Stimulated activated CD8-positive, alpha-beta memory T cell treated with anti-CD3 and anti-CD28 coated beads, Interleukin-7, amount 100 ng/mL, for 1 hour (primary cell): ENCODE results near the gene CNTNAP3.
"Not testable (repeated sequence)": the region's sequence is repeated elsewhere in the genome, so short reads cannot be mapped to it uniquely, and the experiment has no call there.

Experiments
- DNase-seq, 2 donors: peaks; one replicate each; pipeline ENCODE4 v3.0.0-alpha.2; 2020; ENCODE audit warnings: low read depth in 2 of 2

Gene CNTNAP3

DNA sequence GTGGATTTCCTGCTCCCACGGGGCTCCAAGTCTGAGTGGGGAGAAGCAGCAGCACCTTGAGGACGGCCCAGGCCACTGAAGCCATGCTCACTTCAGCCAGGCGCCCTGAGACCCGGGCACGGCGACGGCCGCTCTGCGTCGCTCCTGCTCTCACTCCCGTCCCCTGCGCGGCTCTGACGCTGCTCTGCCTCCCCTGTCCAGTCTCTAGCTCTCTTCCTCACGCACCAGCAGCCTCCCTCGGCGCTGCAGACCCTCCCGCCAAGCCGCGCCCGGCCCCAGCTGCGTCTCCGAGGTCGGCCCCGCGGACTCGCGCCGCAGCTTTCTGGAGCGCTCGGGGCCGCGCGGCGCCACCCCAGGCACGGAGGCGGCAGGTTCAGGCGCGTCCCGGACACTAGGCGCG, at the start of gene CNTNAP3:
Gene CNTNAP3, minus strand, starts transcription at position 188 of the 400 bp plus-strand sequence. Its CDS starts 103 bp downstream, at position 85.
- DNase-seq = not testable (repeated sequence)

DNA sequence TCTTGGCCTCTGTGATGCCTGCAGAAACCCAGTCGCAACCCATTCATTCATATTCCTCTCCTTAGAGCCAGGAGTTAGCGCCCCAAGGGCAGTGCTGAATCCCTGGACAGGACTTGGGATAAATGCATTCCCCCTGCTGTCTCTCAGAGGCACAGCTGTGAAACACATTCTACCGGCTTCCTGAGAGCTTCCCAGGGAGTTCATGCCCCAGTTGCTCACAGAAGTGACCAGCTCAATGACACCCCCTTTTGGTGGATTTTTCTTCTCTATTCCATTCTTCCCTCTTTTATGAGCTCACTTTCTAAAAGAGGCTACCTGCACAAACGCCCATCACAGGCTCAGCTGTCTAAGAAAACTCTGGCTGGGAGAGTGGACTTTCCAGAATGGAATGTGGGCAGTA, 8.0 kb downstream of the CNTNAP3 start:
- DNase-seq = not testable (repeated sequence)

DNA sequence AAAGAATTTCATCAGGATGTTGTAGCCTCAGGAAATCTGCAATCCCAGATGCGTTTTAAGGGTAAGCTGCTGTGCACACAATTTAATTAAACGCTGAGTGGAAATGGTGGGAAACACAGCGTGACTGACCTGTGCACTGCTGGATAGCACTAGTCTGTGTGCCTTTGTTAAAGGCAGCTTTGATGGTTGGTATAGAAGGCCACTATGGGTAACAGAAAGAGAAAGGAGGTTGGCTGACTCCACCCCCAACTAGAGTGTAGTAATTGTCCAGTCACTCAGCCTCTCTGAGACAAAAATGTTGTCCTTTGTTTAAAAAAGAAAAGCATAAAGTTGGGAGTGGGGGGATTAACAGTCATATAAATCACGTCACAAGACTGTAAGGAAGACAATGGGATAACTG, 45.5 kb downstream of the CNTNAP3 start:
- DNase-seq = not testable (repeated sequence)

DNA sequence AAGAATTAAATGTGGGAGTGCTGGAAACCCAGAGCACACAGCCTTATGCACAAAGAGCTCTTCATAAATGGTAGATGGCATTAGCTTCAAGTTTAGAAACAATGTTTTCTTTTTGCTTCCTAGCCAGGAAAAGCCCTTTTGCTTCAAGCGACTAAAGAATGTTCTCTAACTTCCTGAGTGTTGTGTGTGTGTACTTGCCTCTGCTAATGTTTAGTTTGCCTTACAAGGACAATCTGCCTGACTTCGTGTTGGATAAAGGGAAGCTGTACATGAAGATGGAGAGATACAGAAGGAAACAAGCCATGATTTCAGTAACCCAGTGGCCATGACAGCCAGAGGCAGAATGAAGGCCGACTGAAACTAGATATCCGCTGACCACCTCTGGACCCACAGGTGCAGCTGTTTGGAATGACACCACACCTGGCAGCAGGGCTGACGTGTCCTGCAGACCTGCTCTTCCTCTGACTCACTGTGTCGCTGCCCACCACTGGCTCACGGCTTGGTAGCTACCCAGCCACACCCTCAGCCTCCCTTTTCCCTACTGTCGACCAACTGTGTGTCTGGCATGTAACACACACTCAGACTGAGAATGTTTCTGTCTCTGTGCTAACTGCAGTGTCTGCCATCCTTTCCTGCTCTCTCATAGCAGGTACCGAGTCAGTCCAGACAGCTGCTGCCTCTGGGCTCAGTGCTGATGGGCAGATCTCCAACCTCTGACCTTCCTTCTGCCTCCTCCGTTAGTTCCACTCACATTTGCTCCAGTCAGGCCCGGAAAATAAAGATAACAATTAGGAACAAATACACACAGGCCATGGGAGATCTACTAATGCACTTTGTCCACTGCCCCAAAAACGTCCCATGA, 55.6 kb downstream of the CNTNAP3 start:
- not testable (repeated sequence) for DNase-seq

DNA sequence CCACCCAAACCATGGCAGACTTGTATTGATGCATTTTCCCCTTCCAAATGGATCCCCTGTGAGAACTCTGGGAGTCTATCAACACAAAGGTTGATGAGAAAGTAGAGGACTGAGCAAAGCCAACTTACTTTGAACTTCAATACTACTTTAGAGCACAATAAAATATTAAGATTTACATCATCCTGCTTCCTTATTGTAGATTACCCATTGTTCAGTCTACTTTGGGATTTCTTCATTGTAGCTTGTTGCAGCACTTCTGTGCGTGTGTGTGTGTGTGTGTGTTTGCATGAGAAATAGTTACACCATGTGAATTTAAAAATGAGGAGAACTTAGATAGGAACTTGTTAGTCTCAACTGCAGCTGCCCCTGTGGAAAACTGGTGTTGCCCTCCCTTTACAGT, 72.0 kb downstream of the CNTNAP3 start:
- not testable (repeated sequence) for DNase-seq

DNA sequence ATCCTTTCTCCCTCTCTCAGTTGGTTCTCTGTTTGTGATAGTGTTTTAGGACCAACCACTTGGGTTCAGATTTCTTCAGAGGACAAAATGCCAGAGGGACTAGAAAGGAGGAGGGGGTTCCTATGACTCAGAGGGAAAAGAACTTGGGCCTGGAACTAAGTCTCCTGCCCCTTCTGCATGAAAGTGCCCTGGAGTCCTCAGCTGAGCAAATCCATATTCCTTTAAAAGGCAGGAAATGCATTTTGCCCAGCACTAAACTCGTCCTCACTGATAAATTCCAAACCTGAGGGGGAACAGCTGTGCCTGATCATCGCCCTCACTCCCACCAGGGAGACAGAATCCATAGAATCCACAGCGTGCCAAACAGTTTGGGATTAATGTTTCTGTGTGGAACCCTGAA, 78.2 kb downstream of the CNTNAP3 start:
- not testable (repeated sequence) for DNase-seq

DNA sequence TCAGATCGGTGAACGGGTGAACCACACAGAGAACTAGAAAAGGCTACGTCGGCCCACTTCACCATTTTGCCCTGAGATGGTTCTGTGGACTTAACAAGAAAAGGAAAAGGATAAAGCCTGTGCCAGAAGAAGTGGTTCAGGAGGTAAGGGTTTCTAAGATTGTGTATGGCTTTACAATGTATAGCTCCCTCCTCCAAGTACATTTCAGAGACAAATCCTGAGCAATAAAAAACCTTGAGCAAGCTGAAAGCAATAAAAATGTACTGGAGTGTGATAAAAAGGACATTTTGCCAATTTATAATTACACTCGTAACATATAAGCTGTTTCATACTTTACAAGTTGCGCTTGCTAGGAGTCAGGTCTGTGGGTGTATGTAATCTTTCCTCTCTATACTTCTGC, 81.3 kb downstream of the CNTNAP3 start:
- DNase-seq = not testable (repeated sequence)

DNA sequence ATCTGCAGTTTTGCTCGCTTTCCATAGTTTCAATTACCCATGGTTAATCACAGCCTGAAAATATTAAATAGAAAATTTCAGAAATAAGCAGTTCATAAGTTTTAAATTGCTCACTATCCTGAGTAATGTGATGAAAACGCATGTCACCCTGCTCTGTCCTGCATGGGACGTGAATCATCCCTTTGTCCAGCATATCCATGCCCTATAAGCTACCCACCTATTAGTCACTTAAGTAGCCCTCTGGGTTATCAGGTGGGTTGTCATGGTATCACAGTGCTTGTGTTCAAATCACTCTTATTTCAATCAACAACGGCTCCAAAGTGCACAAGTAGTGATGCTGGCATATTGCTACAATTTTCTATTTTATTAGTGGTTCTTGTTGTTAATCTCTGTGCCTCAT, 82.1 kb downstream of the CNTNAP3 start:
- DNase-seq = not testable (repeated sequence)

DNA sequence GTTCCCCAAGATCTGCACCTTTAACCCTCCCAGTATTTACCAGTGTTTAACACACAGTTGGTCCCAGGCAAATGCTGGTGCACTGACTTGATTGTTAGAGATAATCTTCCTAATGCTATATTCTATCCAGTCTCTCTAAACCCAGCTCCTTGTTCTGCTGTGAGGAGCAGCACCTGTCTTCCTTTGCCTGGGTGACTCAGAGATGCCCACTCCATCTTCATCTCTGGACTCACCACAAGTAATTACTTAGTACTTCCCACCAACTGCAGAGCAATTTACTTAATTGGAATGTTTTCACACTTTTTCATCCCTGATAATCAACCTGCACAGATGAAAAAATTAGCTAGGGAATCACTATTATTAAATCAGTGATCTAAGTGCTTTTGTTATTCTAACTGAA, 87.6 kb downstream of the CNTNAP3 start:
- DNase-seq = not testable (repeated sequence)

DNA sequence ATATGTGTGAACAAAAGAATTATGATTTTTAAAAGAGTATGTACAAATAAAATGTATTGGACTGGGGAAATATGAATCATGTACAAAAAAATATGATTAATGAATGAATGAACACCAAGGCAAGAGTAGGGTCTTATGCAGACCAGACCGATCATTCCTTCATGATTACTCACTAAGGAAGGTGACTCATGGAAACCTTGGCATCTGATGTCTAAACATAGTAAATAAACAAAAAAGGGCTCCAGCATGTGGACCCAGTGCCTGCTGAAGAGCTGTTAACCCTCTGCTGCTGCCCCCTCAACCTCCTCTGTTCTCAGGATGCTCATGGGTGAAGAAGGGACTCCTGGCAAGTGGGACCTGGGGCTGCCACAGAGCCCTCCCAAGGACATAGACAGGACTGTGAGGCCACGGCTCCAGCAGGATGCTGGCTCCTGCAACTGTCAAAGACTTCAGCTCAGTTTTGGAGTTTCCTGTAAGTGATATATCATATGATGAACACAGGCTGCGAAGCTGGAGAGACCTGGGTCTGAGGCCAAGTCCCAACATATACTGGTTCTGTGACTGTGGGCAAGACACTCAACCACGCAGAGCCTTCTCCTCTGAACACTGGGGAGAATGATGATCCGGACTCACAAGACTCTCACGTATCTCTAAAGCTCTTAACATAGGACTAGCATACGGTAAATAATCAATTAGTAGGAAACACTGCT, 89.8 kb downstream of the CNTNAP3 start:
- DNase-seq = not testable (repeated sequence)

DNA sequence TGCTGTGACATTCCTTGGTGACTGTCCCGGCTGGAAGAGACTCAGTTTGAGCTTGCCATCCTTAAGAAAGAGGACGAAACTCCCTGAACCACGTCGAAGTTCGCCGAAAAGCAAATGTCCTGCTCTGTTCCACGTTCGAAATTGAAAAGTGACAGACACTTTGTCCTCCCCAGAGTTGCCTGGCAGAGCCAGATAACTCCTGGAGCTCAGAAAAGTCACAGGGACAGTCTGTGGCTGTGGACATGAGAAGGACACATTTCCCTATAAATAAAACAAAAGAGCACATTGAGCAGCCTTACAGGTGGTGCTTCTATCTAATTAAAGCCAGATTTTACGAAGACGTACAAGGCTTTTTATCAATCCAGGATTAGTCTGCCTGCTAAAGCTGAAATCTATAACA, 116.6 kb downstream of the CNTNAP3 start:
- DNase-seq = not testable (repeated sequence)

DNA sequence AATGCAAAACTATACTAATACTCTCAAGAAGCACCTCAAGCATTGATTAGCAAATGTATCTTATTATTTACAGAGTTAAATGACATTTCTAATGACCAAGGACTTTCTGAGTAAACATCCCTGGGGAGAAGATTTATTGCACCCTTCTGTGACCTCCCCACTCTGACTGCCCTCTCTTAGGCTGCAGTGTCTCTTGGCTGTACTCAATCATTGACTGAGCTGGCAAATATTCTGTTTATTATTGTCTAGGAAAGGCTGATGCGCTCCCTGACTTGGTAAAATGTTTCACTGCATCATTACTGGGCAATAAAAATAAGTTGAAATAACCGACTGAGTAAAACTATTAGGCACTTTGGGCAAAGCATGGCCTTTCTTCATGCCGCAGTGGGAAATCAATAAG, 130.3 kb downstream of the CNTNAP3 start:
- DNase-seq = not testable (repeated sequence)

DNA sequence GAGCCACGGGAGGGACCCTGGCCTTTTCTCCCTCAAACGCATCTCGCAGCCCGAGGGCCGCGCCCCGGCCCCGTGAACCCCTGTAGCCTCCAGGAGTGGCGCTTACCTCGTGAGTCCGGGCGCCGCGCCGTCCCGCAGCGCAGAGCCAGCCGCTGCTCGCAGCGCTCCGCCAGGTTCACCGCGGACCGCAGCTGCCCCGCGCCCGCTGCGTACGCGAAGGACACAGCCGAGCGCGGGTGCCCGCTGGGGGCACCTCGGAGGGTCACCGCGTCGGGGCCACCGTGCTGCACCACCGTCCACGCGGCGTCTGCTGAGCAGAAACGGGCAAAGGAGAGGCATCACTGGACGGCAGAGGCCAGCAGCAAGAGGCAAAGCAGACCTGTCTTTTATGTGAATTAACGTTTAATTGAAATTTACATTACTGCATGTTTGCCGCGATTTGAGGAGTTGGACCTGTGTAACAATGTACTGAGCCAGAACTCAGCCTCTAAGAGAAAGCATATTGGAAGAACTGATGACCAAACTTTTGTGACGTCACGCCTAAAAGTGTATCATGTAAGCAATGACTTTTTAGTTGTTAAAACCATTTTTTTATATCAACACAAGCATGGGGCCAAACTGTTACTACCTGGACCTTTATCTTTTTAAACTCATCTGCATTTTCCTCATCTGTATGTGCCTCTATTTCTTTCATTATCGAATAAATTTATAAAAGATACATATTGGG, 155.0 kb downstream of the CNTNAP3 start:
- not testable (repeated sequence) for DNase-seq

DNA sequence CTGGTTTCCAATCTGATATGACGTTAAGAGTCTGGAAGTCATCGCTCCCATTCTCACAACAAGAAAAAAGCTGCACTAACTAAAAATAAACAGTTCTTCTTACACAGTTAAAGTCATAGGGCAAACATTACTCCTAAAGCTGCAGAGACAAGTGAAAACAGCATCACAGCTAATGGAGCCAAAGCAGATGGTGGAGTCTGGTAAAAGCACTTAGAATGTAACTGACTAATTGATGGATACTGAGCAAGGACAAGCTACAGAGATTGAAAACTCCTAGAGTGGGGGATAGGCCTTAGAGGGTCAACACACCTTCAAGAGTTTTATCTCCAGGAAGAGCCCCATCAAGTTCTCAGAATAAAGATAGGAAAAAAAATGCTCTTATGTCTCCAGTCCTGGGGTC, 166.6 kb downstream of the CNTNAP3 start:
- DNase-seq = not testable (repeated sequence)

DNA sequence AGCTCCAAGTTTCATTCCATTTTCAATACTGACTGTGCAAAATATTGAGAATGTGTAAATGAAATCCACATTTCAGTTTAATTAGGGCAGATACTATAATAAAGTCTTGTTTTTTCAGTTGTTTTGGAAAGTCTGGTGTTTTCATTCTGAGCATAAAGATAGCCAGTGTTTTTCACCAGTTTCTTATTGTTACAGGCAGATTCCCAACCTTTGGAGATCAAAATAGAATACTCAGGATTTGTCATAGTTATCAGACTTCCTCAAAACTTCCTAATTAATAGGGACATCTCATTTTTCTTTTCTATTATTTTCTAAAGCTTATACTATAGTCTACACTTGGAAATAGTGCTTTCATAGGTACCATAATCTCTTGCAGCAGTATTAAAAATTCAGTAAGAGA, 176.2 kb downstream of the CNTNAP3 start:
- DNase-seq = not testable (repeated sequence)

DNA sequence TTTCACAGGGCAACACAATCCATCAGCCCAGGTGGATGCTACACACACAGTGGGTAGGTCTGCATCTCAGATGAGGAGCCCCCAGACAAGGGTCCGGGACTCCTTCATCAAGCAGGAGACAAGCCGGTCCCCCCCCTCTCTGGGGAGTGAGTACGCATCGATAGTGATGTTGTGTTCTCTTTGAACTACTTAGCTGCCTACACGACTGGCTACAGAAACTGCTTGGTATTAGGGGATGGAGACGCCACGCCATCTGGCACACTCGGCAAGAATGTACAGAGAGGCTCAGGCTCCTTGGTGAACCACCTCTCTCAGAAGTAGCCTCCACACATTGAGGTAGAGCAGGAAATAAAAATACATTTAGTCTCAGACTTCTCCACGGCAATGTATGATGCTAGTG, 179.8 kb downstream of the CNTNAP3 start:
- no peak for DNase-seq

DNA sequence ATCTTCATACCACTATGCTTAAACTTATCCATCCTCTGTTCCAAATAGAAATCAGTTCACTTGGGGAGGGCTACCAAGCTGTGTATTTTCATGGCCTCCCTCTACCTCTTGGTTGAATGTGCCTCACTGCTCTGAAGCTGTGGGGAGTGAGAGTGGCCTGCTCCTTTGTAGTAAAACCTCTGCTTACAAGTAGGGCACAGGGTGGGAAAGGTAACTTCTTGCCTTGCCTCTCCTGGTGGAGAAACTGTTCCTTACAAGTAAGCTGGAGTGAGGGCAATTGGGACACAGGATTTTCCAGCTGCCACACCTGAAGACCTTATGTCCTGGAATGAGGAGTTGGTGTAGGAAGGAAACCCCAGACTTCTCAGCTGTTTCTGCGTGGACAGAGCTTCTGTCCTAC, 190.8 kb downstream of the CNTNAP3 start:
- not testable (repeated sequence) for DNase-seq

DNA sequence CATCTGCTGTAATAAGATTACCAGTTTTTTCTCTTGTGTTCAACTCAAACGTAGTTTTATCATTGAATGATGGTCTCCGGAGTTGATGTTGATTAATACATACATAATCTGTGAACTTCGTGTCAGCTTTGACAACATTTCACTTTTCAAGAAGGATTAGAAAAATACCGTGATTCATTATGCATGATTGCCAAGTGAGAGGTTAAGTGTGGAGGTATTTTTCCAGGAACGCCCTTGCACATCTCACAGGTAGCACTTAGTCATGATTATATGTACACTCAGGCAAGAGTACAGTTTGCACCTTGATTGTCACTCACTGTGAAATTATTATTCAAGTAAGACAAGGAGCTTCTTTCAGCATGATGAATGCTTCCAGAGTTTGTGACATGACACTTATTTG, 202.7 kb downstream of the CNTNAP3 start:
- DNase-seq = not testable (repeated sequence)

DNA sequence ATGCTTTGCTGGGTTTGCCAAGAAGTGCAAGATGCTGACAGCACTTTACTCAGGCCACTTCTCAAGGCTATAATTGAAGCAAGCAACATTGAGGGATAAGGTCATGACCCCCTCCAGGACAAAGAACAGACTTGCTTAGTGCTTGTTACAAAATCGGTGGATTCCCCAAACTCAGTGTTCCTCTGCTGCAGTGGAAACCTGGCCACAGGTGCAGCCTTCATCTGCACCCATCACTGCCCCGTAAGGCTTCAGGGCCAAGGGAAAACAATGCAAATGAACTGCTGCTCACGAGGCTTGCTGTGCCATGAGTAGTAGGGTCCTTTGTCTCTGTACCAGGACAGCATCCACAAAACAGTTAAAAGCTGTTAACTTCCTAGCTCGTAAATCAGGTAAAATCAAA, 205.4 kb downstream of the CNTNAP3 start:
- not testable (repeated sequence) for DNase-seq

DNA sequence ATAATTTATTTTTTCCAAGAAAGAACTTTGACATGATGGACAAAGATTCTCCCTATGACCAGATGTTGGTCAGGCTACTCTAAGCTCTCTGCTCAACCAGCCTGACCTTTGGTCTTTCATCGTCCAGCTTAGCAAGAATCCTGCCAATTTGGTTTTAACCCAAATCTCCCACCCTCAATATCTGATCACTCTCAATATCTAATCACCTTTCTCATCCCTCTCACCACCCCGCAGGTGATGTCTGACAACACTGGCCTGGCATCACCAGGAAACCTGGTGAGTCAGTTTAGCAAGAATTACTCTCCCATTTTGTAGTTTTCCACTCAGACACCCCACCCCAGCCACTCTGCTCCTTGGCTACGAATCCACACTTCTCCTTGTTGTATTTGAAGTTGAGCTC, 207.9 kb downstream of the CNTNAP3 start:
- not testable (repeated sequence) for DNase-seq

DNA sequence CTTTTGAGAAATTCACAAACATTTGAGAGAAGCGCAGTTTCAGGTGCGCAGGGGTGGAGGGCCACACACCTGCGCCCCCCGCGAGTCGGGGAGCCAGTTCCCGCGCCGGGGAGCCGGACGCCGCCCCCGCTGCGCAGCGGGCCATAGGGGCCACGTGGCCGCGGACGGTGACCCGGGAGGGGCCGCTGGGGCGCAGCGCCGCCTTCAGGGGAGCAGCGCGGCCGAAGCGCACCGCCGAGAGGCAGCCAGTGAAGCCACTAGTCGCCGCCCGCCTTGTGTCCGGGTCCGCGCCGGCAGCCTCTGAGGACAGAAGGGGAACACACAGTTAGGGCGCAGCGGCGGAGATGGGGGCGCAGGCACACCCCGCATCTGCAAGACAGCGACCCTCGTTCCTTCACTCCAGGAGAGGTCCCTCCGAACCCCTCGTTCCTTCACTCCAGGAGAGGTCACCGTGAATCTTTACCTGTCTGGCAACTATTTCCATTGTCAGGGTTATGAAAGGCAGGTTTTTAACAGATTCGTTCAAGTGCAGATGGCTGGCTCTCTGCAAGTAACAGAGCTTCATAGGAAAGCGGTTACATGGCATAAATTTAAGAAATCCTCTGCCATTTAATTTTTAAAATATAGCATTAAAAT, 209.2 kb downstream of the CNTNAP3 start:
- not testable (repeated sequence) for DNase-seq

DNA sequence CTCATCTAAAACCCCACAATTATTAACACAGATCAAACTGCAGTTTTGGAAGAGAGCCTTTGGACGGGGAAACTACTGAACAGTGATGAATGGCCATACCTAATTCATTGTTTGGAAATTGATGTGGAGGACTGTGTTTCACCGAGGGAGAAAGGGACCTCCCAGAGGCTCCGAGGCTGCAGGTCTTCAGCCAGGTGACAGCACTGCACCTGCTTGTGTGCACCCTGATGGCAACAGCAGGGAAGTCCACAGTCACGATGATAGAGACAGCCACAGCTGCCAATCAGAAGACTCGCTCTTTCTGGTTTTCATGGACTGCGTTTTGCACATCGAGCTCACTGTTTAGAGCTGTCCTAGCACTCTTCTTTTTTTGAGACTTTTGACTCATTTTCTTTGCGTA, 214.4 kb downstream of the CNTNAP3 start:
- DNase-seq = not testable (repeated sequence)
